D721Med (cell line): ENCODE results near the gene TUBB2B.

Experiments used
- DNase-seq: peaks from one replicate; pipeline ENCODE4 v3.0.0; 2011; ENCODE audit warnings: low spot score; ENCODE audit not compliant: insufficient read length
- FAIRE-seq: peaks from 2 replicates; lab custom pipeline; 2011; peaks lifted over from hg19 to GRCh38; lab: Jason Lieb, UNC
- CTCF ChIP-seq: IDR thresholded peaks from 2 replicates; pipeline ENCODE4 v1.5.1; 2012; ENCODE audit warnings: mild to moderate bottlenecking, control low read depth; ENCODE audit not compliant: insufficient read depth; ENCODE audit errors: missing control alignments

The TUBB2B gene

GRCh38 chr6:3228046-3228671, 706 bp upstream of the TUBB2B start:
- FAIRE-seq: no peak
- DNase-seq: no peak
- no peak for TF ChIP-seq CTCF

GRCh38 chr6:3226481-3227362, 731 bp downstream of the TUBB2B start:
- DNase-seq (peak; percentile 56), FAIRE-seq (no peak)
- TF ChIP-seq CTCF: no peak

- no peak for DNase-seq
- no peak for TF ChIP-seq CTCF
- no peak for FAIRE-seq
These were observed 1.4 kb downstream of the TUBB2B start for GRCh38 chr6:3226042-3226441.

DNA sequence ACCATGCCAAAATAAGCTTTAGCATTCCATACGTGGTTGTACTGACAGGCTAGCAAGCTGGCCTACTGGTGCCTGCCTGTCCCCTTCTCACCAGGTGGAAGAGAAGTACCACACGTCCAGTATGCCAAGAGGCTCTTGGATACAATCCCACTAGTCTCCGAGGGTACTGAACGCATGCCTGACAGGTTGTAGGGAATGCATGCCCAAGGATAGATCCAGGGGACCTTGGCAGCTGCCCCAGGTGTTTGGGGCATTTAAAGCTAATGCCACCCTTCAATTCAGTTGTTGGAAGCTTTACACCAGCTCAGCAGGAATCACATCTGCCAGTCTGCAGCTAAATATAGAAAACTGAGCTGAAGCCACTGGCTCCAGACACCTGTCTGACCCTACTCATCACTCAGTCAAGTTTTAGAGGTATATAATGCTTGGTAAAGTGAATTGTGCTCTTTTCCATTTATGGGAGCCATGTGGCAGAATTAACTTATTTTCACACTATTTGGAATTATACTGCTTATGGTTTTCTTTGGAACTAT, 4.9 kb downstream of the TUBB2B start:
- TF ChIP-seq CTCF: no peak
- FAIRE-seq (no peak), DNase-seq (no peak)

DNA sequence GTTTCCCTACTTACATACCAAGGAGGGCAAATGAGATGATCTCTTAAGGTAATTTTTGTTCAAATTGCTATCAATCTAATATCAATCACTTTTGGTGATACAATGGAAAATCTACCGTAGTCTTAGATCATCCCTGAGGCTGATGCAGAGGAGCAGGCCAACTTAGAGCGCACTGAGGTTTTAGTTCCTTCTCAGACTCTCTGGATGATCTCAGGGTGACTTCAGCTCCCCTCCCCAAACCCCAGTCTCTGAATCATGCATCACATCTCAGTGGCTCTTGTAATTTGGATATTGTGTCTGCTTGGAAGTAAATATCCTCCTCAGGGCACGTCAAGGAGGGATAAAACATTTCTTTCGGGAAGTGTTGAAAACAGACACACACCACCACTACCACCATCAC, 5.9 kb downstream of the TUBB2B start:
- DNase-seq (no peak), FAIRE-seq (no peak)
- no peak for TF ChIP-seq CTCF

- DNase-seq: no peak
- TF ChIP-seq CTCF: no peak
- FAIRE-seq: no peak
These were observed 7.1 kb downstream of the TUBB2B start for GRCh38 chr6:3220366-3220765.

DNA sequence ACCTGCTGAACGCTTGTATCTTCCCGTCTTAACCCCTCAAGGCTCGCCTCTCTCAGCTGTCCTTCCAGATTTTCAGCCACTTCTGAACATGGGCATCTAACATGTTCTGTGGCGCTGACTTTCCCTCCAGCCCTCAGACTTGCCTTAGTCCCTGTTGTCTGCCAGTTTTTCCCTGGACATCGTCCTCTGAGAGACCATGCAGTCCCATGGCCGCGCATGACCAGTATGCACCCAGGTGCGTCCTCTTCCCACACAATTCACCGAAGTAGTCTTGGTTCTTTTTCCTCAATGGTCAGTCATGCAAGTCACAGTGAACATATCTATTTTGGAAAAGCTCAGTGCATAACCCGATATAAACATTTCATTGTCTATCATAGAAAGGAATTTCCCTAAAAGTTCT, 9.2 kb downstream of the TUBB2B start:
- TF ChIP-seq CTCF: no peak
- no peak for FAIRE-seq
- DNase-seq: no peak
